Stimulated activated CD4-positive, alpha-beta T cell treated with anti-CD3 and anti-CD28 coated beads, Interleukin-1b, Interleukin-23, amount 100 ng/mL, for 48 hours (primary cell): Measurements from ENCODE around the gene FAM3C.
A peak's percentile ranks its signal among the peaks of the same experiment; 100 is the strongest.

Experiments
- DNase-seq: peaks from one replicate; pipeline ENCODE4 v3.0.0-alpha.2; 2020

FAM3C gene

GRCh38 chr7:121410829-121411596 is 14.9 kb upstream of the FAM3C start:
- DNase-seq, result no peak

DNA sequence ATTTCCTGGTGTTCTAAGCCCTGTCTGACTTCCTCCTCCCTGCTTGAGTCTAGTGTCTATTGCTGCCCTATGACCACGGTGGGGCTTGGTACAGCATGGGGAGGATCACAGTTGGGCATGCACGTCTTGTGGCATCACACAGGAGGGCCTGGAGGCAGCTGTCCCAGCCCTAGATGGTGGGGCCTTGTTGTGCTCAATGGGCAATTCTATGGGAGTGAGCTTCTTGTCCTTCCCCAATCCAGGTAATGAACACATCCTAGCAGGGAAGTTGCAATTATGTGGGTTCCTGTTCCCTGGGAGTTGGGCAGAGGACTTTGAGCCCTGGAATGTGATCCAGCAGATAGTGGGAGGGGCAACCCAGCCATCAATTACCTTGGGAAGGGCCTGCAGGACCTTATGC is 10.8 kb upstream of the FAM3C start:
- no peak for DNase-seq

DNA sequence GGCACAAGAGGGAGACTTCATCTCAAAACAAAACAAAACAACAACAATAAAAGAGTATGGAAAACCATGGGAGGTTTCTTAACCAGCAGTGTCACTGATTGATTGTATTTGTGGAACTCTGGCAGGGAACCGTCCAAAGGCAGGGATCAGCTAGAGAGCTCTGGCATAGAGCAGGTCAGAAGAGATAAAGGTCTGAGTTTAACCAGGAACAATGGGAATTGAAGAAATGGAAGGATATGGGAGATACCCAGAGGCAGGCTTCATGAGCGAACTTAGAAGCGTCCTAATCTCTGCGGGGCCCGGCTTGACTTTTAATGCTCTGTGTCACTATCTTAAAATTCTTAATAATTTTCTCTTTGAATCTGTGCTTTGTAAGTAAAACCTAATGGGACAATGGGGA is 10.4 kb upstream of the FAM3C start:
- DNase-seq, result no peak

- DNase-seq, result no peak
Observed at GRCh38 chr7:121404348-121404747, 8.2 kb upstream of the FAM3C start.

DNA sequence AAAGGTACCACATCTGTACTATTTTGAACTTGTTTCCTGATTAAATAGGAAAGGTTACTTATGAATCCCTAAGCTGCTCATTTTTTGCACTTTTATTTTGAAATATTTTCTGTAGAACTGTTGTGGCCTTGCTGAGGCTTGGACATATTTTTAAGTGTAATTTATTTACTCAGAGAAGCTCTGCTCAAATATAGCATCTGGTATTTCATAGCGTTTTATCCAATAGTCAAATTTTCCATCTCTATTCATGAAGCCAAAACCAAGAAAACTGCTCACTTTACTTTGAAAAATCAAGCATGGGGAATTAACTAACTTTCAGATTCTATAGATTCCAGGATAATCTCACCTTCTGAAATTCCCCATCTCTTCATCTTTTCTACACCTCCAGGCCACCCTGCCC is 6.6 kb upstream of the FAM3C start:
- no peak for DNase-seq

- no peak for DNase-seq
Observed at GRCh38 chr7:121401896-121402295, 5.8 kb upstream of the FAM3C start.

DNA sequence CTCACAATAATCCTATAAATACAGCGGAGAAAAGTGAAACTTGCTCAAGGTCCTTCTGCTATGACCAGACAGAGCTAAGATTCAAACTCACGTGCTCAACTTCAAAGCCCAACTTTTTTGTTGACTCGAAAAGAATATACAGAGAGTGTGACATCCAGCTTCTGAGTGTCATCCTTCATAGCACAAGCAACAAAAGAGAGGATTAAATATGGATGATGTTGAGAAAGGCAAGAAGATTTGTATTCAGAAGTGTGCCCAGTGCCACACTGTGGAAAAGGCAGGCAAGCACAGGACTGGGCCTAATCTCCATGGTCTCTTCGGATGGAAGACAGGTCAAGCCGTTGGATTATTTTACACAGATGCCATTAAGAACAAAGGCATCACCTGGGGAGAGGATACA is 2.1 kb upstream of the FAM3C start:
- no peak for DNase-seq

DNA sequence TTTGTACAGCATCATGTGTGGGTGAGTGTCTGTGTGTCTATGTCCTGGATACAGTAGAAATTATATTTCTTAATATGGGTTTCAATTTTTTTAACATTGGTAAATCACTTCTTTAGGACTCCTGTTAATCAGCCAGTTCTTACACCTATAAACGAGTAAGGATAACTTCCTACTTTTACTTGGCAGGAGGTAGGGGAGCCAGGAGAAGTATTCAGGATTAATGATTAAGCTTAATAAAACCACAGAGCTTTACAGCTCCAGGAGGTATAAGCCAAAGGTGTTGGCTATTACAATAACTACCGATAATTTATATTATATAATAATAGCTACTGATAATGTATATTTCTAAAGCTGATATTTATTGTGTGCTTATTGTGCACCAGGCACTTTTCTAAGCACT is 1.7 kb upstream of the FAM3C start:
- no peak for DNase-seq

DNA sequence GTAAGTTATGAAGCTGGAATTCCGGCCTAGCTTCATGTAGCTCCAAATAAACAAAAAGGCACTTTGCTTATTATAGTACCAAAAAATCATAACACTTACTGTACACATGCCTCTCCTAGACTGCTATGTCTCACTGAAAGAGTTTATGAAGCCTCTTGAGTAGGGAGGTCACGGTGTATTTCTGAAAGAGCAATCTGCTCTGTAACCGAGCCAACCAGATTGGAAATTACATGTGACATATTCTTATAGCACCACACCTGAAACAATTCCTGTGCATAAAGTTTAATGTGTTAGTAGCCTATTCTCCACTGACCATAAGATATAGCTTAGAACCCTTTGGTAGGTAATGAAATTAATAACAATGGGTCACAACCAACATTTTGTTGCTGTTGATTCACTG is 1.3 kb upstream of the FAM3C start:
- no peak for DNase-seq

GRCh38 chr7:121395494-121395960 is 581 bp downstream of the FAM3C start:
- DNase-seq, result peak; percentile 44

DNA sequence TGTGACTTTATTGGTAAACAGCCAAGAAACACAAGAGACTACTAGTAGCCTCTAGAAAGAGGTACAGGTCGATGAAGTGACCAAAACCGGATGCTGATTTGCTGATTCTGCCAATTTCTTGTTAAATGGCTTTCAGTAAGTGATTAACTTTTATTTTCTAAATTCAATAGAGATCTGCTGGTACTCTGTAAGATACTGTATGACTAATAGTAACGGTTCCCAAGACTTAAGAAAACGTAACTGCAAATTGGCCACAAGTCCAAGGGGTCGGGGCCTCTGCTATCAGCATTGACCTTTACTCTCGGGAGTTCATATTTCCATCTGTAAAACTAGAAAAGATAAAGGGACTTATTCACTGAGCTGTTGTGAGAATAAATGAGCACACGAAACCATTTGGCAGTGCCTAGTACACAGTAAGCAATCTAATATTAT is 1.4 kb downstream of the FAM3C start:
- DNase-seq, result no peak

GRCh38 chr7:121393005-121393366 is 3.1 kb downstream of the FAM3C start:
- DNase-seq, result no peak

DNA sequence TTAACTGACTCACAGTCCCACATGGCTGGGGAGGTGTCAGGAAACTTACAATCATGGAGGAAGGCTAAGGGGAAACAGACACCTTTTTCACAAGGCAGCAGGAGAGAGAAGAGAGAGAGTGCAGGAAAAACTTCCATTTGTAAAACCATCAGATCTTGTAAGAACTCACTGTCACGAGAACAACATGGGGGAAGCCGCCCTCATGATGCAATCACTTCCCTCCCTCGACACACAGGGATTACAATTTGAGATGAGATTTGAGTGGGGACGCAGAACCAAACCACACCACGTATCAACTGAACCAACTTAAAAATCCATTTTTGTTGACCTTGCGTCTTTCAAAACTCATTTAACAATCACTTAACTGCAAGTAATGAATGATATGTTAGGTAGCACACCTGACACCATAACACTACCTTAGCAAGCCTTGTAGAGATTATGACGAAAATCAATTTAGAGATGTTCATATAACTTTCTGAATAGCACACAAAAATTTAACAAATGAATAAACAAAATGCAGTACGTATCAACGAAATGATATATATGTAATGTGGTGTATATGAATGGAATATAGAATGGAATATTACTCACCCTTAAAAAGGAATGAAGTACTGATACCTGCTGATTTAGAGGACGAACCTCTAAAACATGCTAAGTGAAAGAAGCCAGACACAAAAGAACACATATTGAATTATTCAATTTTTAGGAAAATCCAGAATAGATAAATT is 3.7 kb downstream of the FAM3C start:
- no peak for DNase-seq

DNA sequence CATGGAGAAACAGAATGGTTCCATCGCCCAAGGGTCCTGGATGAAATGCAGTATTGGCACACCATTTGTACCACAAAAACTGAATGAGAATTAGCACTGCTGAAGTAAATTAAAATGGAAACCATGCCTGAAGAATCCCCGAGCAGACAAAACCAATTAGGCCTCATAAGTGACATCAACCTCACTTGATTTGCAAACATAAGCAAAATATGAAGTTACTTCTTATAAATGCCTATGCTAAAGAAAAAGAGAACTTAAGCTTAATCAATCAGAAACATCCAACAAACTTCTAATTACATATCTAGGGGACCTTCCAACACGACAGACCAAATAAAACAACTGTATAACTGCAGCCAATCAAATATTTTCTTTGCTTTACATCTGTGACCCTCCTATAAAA is 4.4 kb downstream of the FAM3C start:
- no peak for DNase-seq

DNA sequence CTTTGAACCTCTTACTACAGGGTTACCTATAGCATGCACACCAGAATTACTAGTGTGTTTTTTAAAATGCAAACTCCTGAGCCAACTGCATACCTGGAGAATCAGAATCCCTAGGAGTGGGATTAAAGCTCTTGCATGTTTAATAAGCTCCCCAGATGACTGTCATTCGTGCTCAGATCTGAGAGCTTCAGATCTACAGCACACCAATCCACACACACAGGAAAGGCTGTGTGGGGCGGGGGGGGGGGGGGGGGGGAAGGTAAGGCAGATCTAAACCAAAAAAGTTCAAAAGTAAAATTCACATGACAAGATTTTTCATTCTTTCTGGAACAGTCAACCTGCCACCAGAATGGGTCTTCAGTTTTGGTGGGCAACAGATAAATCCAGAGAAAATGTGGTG is 5.5 kb downstream of the FAM3C start:
- no peak for DNase-seq

GRCh38 chr7:121390109-121390508 is 6.0 kb downstream of the FAM3C start:
- DNase-seq, result no peak

GRCh38 chr7:121388950-121389349 is 7.2 kb downstream of the FAM3C start:
- no peak for DNase-seq

GRCh38 chr7:121385800-121386179 is 10.3 kb downstream of the FAM3C start:
- DNase-seq, result no peak

- DNase-seq, result no peak
Observed at GRCh38 chr7:121385056-121385799, 10.9 kb downstream of the FAM3C start.

DNA sequence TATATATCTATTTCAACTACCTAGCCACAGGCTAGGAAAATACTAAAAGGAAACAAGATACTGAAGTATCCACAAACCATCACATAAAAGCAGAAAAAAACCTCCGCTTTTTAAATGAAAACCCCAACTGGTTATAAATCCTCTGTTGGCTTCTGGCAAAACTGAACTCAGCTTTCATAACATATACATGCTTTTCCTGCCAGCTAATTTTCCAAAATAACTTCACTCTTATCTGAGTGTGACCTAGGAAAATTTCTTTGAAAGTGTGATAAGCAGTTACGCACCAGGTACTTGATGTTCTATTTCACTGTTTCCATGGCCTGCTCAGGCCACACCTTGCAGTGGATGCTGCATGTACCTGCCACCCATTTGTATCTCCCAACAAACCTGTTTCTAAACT is 11.8 kb downstream of the FAM3C start:
- no peak for DNase-seq

- no peak for DNase-seq
Observed at GRCh38 chr7:121383235-121383910, 12.7 kb downstream of the FAM3C start.

DNA sequence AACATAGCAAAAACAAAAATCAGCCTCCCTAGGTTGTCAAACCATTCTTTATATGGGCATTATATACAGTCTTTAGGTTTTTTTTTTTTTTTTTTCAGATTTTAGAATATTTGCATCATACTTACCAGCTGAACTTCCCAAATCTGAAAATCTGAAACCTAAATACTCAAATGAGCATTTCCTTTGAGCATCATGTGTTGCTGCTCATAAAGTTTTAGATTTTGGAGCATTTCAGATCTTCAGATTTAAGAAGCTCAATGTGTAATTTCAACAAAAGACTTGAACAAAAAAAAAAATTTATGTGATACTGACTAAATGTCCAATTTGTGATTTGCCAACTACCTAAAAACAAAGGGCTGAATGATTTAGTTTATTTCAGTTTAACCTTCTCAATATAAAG is 13.6 kb downstream of the FAM3C start:
- DNase-seq, result no peak

DNA sequence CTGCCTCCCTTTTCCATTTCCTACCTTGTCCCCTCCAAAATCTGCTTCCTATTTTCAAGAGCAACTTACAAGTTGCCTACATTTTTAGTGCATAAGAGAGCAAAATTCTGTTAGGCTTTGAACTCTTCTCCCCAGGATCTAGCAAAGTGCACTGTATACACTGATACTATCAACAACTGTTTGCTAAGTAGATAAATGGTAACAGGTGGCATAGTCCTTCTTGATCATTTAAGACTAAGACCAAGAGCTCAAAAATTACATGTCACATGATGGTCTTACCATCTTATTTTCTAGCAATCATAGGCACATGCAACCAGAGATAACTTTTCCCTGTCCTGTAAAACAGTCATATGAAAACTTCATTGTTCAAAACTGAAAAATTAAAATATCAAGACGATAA is 16.2 kb downstream of the FAM3C start:
- no peak for DNase-seq
